GM12873 (cell line): ENCODE data around the gene FILIP1.

ENCODE experiments used
- TF ChIP-seq, protein P1 (sequence below): IDR thresholded peaks from 2 replicates; pipeline ENCODE4 v1.5.1; 2012; ENCODE audit warnings: low read depth, mild to moderate bottlenecking, moderate library complexity, low read length, control low read depth; ENCODE audit not compliant: insufficient read depth; ENCODE audit errors: missing control alignments

FILIP1 gene

DNA sequence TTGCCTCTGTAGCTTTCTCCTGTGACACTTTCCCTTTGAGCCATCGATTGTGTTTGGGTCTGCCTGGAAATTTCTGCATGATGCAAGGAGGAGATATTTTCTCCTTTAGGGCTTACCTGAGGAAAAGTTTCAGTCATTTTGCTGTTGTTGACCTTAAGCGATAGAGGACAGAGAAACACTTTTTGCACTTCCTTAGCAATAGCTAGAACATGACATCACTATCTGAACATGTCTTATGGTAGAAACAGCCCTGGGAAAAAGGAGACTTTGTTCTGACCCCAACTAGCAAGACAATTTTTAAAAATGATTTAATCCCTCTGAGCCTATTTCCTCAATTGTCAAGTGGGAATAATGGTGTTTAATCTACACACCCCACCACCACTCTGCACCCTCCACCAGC is 9.7 kb upstream of the FILIP1 start:
- TF ChIP-seq, protein P1, sequence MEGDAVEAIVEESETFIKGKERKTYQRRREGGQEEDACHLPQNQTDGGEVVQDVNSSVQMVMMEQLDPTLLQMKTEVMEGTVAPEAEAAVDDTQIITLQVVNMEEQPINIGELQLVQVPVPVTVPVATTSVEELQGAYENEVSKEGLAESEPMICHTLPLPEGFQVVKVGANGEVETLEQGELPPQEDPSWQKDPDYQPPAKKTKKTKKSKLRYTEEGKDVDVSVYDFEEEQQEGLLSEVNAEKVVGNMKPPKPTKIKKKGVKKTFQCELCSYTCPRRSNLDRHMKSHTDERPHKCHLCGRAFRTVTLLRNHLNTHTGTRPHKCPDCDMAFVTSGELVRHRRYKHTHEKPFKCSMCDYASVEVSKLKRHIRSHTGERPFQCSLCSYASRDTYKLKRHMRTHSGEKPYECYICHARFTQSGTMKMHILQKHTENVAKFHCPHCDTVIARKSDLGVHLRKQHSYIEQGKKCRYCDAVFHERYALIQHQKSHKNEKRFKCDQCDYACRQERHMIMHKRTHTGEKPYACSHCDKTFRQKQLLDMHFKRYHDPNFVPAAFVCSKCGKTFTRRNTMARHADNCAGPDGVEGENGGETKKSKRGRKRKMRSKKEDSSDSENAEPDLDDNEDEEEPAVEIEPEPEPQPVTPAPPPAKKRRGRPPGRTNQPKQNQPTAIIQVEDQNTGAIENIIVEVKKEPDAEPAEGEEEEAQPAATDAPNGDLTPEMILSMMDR, result no peak

DNA sequence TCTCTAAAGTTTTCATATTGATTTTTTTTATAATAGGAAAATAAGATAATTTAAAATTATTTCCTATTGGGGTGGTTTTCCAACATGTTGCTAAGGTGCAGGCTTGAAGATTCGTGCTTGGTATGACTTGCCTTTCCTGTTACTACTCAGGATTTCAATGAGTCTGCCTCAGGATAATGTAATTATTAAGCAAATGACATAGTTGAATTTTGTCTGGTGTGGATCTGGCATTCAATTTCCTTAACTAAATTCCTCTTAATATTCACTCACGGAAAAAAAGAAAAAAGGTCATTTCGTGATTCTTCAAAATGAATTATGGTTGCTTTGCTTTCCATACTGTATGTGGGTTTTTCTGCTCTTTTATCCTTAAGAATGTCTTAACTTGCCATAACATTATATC is 9.3 kb upstream of the FILIP1 start:
- TF ChIP-seq, protein P1, result no peak

DNA sequence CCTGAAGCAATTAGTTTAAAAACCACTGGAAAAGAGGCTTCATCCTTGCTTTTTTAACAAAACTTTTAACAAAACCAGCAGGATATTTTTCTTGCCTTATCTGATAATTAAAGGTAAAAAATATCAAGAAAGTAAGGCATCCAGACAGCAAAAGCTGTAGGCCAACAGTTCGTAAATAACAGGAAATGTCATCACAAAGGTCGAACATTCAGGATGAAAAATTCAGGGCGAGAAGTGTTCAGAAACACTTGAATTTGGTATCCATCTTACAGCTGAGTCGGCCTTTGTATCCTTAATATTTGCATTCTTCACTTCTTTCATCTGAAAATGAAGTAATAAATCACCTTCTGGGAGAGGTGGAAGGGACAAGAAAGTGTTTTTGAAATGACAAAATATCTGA is 8.2 kb upstream of the FILIP1 start:
- TF ChIP-seq, protein P1, result no peak

DNA sequence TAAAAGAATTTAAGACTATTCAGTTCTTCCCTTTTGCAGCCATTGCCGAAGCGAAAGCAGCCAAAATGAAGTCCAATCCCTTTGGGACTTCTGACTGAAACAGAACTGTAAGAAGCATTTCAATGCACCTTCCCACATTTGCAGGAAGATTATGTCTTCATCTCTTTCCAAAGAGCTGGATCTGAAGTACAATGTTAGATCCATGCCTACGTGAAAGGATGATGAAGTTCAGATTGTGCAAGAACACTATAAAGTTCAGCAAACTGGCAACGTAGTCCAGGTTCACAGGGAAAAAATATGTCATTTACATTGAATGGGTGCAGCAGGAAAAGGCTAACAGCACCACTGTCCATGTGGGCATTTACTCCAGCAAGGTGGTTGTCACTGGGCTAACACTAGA is 6.0 kb upstream of the FILIP1 start:
- TF ChIP-seq, protein P1, result no peak

DNA sequence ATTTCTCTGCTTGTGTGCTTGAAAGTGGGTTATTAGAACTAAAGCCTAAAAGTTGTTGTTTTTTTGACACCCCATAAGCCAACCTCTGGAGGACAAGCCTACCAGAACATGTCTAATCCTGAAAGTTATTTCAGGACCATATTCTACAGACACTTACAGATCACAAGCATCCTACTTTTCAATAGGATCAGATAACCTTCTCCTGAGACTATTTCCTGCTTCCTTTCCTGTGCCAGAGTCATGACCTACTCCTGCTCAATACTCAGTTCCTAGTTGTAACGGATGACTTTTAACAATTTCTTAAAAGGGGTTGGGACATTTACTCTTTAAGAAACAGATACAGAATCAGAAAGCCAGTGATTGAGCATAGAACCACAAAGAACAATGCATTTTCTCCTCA is 5.3 kb upstream of the FILIP1 start:
- TF ChIP-seq, protein P1, result no peak

DNA sequence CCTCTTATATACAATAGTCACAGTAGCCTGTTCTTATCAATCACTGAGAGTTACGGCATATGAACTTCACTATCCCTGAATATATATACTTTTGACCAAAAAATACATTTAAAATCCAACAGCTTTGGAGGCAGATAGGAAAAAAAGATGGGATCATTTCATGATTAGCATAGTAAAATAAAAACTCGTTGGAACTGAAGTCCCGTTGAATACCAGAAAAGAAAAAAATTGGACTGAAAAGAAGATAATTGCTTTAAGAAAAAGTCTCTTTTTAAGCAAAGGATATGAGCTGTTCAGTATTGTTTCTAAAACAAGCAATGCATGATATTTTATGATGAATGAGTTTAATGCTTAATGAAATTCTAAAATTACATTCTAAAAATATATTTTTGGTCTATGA is 4.4 kb upstream of the FILIP1 start:
- TF ChIP-seq, protein P1, result no peak

DNA sequence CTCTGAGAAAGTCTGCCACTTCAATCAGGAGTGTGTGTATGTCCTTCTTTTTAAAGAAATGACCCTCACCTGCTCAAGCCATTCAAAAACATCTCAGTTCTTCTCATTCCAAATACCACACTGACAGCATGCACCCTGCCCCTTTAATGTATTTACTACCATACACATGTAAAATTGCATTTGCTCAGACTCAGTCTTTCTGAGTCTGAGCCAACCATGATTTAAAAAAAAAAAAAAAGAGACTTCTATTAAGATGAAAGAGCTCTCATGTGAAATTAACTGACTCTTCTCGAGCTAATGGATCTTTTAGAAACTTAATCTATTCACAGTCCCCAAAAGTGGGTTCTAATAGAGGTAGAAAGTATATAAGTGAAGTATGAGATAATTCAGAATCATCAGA is 1.4 kb upstream of the FILIP1 start:
- TF ChIP-seq, protein P1, result no peak
